OCI-LY3 (cell line): ENCODE results near the gene CLDN5.
"Not testable (repeated sequence)": the region's sequence is repeated elsewhere in the genome, so short reads cannot be mapped to it uniquely, and the experiment has no call there.

ENCODE experiments used
- H2AFZ ChIP-seq: fragments of 200-600, 300-600 bp; shearing (Covaris generic); 2 replicates; pipeline ENCODE4 v1.6.0; 2014; ENCODE audit warnings: antibody characterized with exemption, low read depth, low read length
- H3K27ac ChIP-seq: fragments of 200-600, 300-600 bp; sonication (generic); 2 replicates; pipeline ENCODE4 v1.5.1; 2014; ENCODE audit warnings: mild to moderate bottlenecking, low read length, moderate library complexity, mixed read lengths
- H3K27me3 ChIP-seq: fragments of 200-600, 300-600 bp; sonication (generic); 2 replicates; pipeline ENCODE4 v1.6.1; 2014; ENCODE audit warnings: low read depth, low read length, mixed read lengths
- H3K36me3 ChIP-seq: fragments of 200-600, 300-600 bp; sonication (generic); replicated peaks from 2 replicates; pipeline ENCODE3; 2014; ENCODE audit warnings: low read depth, low read length, mixed read lengths
- H3K4me1 ChIP-seq: fragments of 300-600, 200-600 bp; sonication (generic); 2 replicates; pipeline ENCODE4 v1.6.1; 2014; ENCODE audit warnings: low read length, mixed read lengths
- H3K4me2 ChIP-seq: fragments of 200-600, 300-600 bp; sonication (generic); 2 replicates; pipeline ENCODE4 v1.6.1; 2014; ENCODE audit warnings: low read length, mixed read lengths
- H3K4me3 ChIP-seq: fragments of 300-600, 200-600 bp; sonication (generic); 2 replicates; pipeline ENCODE4 v1.5.1; 2014; ENCODE audit warnings: antibody characterized with exemption, mild to moderate bottlenecking, low read length, moderate library complexity
- H3K79me2 ChIP-seq: fragments of 300-600, 200-600 bp; shearing (Covaris generic); 2 replicates; pipeline ENCODE4 v1.6.1; 2014; ENCODE audit warnings: mild to moderate bottlenecking, low read length, mixed read lengths
- H3K9ac ChIP-seq: fragments of 300-600, 200-600 bp; shearing (Covaris generic); 2 replicates; pipeline ENCODE4 v1.6.0; 2014; ENCODE audit warnings: mild to moderate bottlenecking, low read length, moderate library complexity
- H3K9me3 ChIP-seq: fragments of 200-600, 300-600 bp; shearing (Covaris generic); 2 replicates; pipeline ENCODE4 v1.6.1; 2014; ENCODE audit warnings: low read length, mixed read lengths; ENCODE audit not compliant: insufficient read depth
- H4K20me1 ChIP-seq: fragments of 200-600, 300-600 bp; sonication (generic); 2 replicates; pipeline ENCODE4 v1.6.1; 2016; ENCODE audit warnings: low read length, mixed read lengths; ENCODE audit not compliant: insufficient read depth
- CTCF ChIP-seq: fragments of 200-600, 300-600 bp; sonication (generic); IDR thresholded peaks from 2 replicates; pipeline ENCODE4 v1.5.1; 2014; ENCODE audit warnings: antibody characterized with exemption, low read length, low read depth
- EZH2phosphoT487 ChIP-seq: fragments of 200-600 bp; shearing (Covaris generic); IDR thresholded peaks from 2 replicates; pipeline ENCODE4 v1.6.1; 2018; ENCODE audit warnings: antibody characterized with exemption, mixed run types, low read depth

Gene CLDN5

GRCh38 chr22:19533049-19533626 lies 8.9 kb upstream of the CLDN5 start:
- Histone ChIP-seq H3K4me3 (no peak overlapping the region), H3K9me3 (no peaks in the 10 kb centered on the region), H3K4me2 (no peak overlapping the region), H3K27ac (no peak overlapping the region), H3K4me1 (peaks cover 2% of the 10 kb centered on the region), H2AFZ (no peak overlapping the region), H3K9ac (no peak overlapping the region), H3K36me3 (no peaks in the 10 kb centered on the region), H4K20me1 (no peaks in the 10 kb centered on the region), H3K79me2 (no peaks in the 10 kb centered on the region), H3K27me3 (peaks cover 13% of the 10 kb centered on the region; the same call in 1 of the 2 replicates)
- TF ChIP-seq EZH2phosphoT487 (no peak), CTCF (no peak)

DNA sequence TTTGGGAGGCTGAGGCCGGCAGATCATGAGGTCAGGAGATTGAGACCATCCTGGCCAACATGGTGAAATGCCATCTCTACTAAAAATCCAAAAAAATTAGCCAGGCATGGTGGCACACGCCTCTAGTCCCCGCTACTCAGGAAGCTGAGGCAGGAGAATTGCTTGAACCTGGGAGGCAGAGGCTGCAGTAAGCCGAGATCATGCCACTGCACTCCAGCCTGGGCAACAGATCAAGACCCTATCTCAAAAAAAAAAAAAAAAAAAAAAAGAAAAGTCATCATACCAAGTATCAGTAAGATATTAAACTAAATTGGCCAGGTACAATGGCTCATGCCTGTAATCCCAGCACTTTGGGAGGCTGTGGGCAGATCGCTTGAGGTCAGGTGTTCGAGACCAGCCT lies 7.1 kb upstream of the CLDN5 start:
- Histone ChIP-seq H3K27me3 (peaks cover 13% of the 10 kb centered on the region; the same call in 1 of the 2 replicates), H3K4me1 (peaks cover 10% of the 10 kb centered on the region)
- not testable (repeated sequence) for H3K4me3 ChIP-seq, H2AFZ ChIP-seq, H3K4me2 ChIP-seq, H3K27ac ChIP-seq, H4K20me1 ChIP-seq, H3K9ac ChIP-seq, H3K79me2 ChIP-seq, H3K36me3 ChIP-seq, H3K9me3 ChIP-seq

- Histone ChIP-seq H3K79me2 (no peaks in the 10 kb centered on the region), H3K9me3 (no peaks in the 10 kb centered on the region), H3K4me3 (no peak overlapping the region), H3K4me2 (no peak overlapping the region), H3K4me1 (peaks cover 10% of the 10 kb centered on the region), H3K27me3 (peaks cover 13% of the 10 kb centered on the region; the same call in 1 of the 2 replicates), H3K36me3 (no peaks in the 10 kb centered on the region), H3K27ac (no peak overlapping the region), H2AFZ (no peak overlapping the region), H4K20me1 (no peaks in the 10 kb centered on the region), H3K9ac (no peak overlapping the region)
- TF ChIP-seq CTCF (no peak), EZH2phosphoT487 (no peak)
Measured at GRCh38 chr22:19530751-19531150, 6.5 kb upstream of the CLDN5 start.

- Histone ChIP-seq H3K36me3 (no peaks in the 10 kb centered on the region), H3K4me1 (peaks cover 10% of the 10 kb centered on the region), H3K27me3 (peaks cover 10% of the 10 kb centered on the region; the same call in 1 of the 2 replicates), H3K4me2 (no peak overlapping the region), H3K9me3 (no peaks in the 10 kb centered on the region), H2AFZ (no peak overlapping the region), H3K4me3 (no peak overlapping the region), H3K27ac (no peak overlapping the region), H4K20me1 (no peaks in the 10 kb centered on the region), H3K79me2 (no peaks in the 10 kb centered on the region), H3K9ac (no peak overlapping the region)
- TF ChIP-seq EZH2phosphoT487 (no peak), CTCF (no peak)
Measured at GRCh38 chr22:19529811-19530210, 5.6 kb upstream of the CLDN5 start.
